GM04504 (cell line): Measurements from ENCODE around the gene HIVEP3.

Source experiments
- DNase-seq: peaks from one replicate; pipeline ENCODE4 v3.0.0-alpha.2; 2012; ENCODE audit warnings: low read depth

Gene HIVEP3

GRCh38 chr1:41627491-41628280 lies 291.0 kb downstream of the HIVEP3 start:
- DNase-seq: no peak

GRCh38 chr1:41626616-41627375 lies 291.9 kb downstream of the HIVEP3 start:
- DNase-seq: no peak

- DNase-seq: peak; percentile 38
Measured at GRCh38 chr1:41626146-41626545, 292.6 kb downstream of the HIVEP3 start.

GRCh38 chr1:41623736-41624135 lies 295.0 kb downstream of the HIVEP3 start:
- DNase-seq: no peak

- no peak for DNase-seq
Measured at GRCh38 chr1:41622859-41623732, 295.6 kb downstream of the HIVEP3 start.

- DNase-seq: no peak
Measured at GRCh38 chr1:41622402-41622801, 296.3 kb downstream of the HIVEP3 start.

GRCh38 chr1:41621791-41622190 lies 296.9 kb downstream of the HIVEP3 start:
- DNase-seq: no peak

GRCh38 chr1:41621256-41621655 lies 297.5 kb downstream of the HIVEP3 start:
- no peak for DNase-seq

GRCh38 chr1:41620365-41621169 lies 298.2 kb downstream of the HIVEP3 start:
- no peak for DNase-seq

GRCh38 chr1:41619511-41620364 lies 299.0 kb downstream of the HIVEP3 start:
- no peak for DNase-seq

GRCh38 chr1:41618871-41619270 lies 299.9 kb downstream of the HIVEP3 start:
- no peak for DNase-seq

- DNase-seq: no peak
Measured at GRCh38 chr1:41618066-41618825, 300.5 kb downstream of the HIVEP3 start.

GRCh38 chr1:41617336-41617735 lies 301.4 kb downstream of the HIVEP3 start:
- no peak for DNase-seq

GRCh38 chr1:41616563-41616962 lies 302.2 kb downstream of the HIVEP3 start:
- DNase-seq: no peak

GRCh38 chr1:41615981-41616380 lies 302.7 kb downstream of the HIVEP3 start:
- DNase-seq: no peak

GRCh38 chr1:41615316-41615715 lies 303.4 kb downstream of the HIVEP3 start:
- DNase-seq: no peak

GRCh38 chr1:41614818-41615217 lies 303.9 kb downstream of the HIVEP3 start:
- DNase-seq: no peak

- DNase-seq: peak; percentile 55
Measured at GRCh38 chr1:41613689-41614574, 304.8 kb downstream of the HIVEP3 start.

GRCh38 chr1:41612953-41613352 lies 305.8 kb downstream of the HIVEP3 start:
- no peak for DNase-seq
